G401 (cell line): Measurements from ENCODE around the gene SLC6A1. TPM values are rescaled to one million over a fixed set of nuclear protein-coding genes. Genes with fewer than 3 reads are reported as not detected.

ENCODE experiments used
- DNase-seq: peaks from one replicate; pipeline ENCODE4 v3.0.0-alpha.2; 2015; ENCODE audit warnings: low spot score
- in situ Hi-C: cut with HindIII; loops from 2 replicates; pipeline ENCODE4 v1.10.0; 2016; ENCODE audit warnings: low sequenced_read_pairs, mixed read lengths
- total RNA-seq: library from RNA; depleted of rRNA; stranded (reverse); fragments of >200 nt; shearing (Covaris generic); gene quantifications from 2 replicates; pipeline ENCODE4 v1.2.3, GENCODE V29; 2014; rRNA removed

Gene SLC6A1
- not detected in 2 replicates for total RNA-seq

DNA sequence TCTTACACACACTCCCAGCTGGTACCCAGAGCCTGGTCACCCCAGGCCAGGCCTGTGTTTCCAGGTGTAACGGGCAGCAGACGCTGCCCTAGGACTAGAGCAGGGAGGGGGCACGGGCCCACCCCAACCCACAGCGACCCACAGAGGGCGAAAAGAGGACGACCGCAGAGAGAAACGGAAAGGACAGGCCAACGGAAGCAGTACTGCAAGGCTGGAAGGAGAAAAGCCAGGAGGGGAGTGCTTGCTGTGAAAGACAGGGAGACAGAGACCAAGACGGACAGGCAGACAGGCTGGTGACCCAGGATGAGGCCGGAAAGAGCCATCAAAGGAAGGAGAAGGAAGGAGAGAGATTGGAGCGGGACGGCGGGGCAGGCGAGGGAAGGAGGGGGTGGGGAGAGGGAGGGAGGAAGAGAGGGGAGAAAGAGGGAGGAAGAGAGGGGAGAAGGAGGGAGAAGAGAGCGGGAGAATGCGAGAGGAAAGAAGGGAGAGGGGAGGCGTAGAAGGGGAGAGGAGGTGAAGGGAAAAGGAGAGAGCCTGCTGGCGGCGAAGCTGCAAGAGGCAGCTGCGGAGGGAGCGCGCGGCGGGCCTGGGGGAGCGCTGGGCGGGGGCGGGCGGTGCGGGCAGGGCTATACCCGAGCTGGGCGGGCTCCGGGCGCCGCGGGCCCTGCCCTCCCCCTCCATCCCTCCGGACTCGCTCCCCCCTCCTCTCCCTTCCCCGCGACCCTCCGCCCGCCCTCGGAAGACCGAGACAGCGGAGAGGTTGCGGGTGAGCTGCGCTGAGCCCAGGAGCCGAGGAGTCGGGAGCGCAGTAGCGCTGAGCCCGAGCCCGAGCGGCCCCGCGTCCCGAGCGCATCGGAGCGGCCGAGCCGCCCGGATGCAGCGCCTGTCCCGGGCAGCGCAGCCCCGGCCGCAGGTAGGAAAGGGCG is at the start of gene SLC6A1:
SLC6A1 (plus strand) TSS at position 732 of the 926 bp plus-strand sequence. CDS start 24,464 bp downstream, outside the sequence.
- in situ Hi-C loops, result no loop called here
- no peak for DNase-seq

DNA sequence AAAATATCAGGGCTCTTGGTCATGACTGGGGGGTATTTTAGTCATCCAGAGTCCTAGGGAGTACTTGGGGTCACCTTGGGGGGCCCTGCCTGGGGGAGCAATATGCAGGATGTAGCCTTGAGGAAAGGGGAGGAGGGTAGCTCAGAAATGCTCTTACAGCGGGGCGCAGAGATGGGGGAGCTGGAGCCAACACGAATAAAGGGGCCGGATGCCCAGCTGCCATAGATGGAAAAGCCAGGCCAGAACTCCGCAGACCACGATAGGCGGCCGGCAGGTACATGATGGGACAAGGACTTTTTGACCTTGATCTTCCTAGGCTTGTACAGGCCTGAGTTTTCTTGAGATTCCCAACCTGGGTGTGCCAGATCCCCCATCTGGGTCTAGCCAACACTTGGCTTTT is 47.7 kb upstream of the SLC6A1 start:
- in situ Hi-C loops, result no loop called here
- no peak for DNase-seq

DNA sequence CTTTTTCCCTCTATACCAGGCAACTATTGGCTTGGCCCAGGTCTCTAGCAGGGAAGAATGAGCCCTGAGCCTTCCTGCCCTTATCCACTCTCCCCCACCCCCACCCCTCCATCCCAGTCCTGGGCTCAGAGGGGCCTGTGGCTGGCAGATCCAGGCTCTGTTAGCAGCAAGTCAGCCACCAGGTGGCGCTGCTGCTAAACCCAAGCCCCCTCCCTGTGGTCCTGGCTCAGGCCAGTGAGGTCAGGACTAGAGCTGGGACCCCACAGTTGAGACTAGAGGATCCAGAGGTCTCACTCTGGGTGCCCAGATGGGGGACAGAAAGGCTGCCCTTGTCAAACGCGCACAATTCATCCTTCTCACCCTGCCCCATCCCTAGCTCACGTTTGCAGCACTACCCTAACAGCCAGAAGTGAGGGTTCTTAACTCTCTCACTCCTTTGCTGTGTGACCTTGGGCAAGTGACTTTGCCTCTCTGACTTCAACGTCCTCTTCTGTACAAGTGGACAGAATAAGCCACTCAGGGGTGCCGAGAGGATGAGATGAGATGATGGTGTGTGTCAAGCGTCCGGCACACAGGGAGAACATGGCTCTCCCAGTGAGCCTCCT is 46.8 kb upstream of the SLC6A1 start:
- peak; percentile 45 for DNase-seq
- in situ Hi-C loops, result no loop called here

DNA sequence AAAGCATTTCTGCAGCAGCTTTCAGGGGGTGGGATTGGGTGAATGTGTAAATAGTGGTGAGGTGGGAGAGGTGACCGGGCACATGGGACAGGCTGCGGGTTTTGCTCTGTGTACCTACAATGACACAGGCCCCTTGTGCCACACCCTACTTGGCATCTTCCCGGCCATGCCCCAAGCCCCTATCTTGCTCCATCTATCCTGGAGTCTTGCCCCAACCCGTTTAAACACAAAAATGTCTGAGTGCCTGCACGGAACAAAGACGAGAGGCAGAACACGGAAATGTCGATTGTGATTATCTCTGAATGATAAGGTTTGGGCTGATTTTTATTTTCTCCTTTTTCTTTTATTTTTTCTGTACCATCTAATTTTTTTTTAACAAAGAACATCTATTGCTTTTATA is 46.0 kb upstream of the SLC6A1 start:
- no peak for DNase-seq
- in situ Hi-C loops, result no loop called here

DNA sequence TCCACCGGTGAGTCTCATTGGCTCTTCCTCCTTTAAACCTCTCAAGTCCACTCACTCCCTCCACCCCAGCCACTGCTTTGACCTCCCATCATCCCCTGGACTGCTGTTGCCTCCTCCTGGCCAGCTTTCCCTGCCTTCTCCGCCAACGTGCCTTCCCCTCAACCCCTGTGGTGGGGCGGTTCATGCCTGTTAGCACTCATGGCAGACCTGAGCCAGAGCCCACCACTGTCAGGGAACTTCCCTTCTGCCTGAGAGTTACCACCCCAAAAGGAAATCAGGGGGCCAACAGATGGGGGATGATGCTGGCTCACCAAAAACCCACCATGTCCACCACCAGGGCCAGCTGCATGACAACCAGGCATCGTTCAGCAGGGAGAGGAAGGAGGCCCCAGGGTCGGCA is 44.2 kb upstream of the SLC6A1 start:
- no peak for DNase-seq
- in situ Hi-C loops, result no loop called here

DNA sequence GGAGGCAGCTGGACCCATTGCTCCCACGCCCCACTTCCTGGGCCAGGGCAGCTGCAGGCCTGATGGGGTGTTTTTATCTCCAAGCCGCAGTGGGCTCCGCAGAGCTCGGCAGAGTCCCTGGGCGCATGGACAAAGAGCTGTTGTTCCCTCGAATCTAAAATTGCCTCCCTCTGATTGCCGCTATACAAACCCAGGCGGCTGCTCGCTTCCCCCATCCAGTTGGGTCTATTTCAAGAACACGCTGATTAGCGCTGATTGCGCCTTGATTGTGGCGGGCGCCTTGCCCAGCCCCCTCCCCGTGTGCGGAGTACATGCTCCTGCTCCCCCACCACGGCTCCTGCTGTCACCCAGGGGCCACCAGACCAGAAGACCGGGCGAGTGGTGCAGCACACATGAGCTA is 43.4 kb upstream of the SLC6A1 start:
- in situ Hi-C loops, result no loop called here
- DNase-seq, result no peak

DNA sequence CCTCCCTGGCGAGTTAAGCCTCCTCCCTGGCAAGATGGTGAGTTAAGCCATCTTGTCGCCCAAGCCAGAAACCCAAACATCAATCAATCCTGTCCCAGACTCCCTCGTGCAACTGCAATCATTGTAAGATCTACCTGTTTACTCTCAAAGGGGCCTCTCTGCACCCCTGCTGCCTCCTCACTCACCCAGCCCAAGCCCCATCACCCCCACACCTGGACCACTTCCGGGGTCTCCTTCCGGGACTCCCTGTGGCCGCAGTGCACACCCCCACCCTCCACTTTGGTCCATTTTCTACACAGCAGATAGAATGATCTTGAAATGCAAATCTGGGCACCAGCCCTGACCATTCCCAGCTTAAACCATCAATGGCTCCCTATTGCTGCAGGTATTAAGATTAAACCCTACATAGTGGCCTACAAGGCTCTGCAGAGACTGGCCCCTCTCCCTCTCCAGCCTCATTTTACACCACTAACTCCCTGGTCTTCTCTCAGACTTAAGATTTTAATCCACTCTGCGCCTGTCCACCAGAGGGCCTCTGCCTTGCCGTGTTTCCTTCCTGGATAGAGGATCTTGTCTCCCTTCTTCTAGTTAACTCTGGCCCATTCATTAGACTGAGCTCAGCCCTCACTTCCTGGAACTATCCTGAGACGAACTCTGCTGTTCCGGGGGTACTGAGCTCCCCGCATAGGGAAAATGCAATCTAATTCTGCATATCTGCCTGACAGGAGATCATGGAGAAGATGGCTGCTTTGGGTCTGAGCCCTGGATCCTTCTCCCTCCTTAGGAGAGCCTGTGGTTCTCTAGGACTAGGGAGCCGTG is 41.9 kb upstream of the SLC6A1 start:
- in situ Hi-C loops, result no loop called here
- peak; percentile 32 for DNase-seq

DNA sequence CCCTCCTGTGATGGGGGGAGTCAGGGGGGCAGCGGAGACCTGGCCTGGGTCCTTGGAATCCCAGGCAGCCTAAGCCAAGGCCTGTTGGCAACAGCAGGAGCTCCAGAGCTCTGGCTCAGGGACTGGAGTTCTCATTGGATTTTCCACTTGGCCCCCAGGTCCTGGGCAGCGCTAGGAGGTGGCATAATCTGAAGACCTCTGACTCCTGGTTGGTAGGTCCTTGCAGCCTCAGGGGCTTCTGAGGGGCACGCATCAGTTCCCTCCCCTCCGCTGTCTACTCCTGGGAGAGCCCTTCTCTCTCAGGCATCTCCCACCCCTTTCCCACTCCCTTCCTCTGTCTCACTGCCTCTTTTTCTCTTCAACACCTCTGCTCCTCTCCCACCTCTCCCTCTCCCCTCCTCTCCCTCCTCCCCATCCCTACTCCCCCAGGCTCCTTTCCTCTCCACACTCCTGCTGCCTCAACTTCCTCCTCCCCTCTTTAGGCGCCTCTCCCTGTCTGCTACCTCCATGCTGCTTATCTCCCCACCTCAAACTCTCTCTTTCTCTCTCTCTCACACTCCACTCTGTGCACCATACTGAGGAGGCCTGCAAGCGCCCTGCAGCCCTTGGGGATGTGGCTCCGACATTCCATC is 41.1 kb upstream of the SLC6A1 start:
- DNase-seq, result no peak
- in situ Hi-C loops, result no loop called here

DNA sequence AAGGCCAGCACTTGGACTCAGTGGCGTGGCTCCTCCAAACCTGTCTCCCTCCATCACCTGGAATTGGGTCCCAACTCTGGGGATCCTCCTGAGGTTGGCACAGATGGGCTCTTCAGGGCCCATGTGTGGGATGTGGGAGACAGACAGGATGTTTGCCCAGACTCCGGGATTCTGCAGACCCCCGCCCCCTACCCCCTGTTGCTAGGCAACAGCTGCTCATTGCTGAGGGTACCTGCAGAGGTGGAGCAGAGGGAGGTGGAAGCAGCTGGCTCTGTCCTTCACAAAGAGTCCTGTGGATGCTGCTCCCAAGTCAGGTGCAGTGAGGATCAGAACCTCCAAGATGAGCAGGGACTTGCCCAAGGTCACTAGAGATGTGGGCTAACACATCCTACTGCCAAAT is 40.0 kb upstream of the SLC6A1 start:
- in situ Hi-C loops, result no loop called here
- no peak for DNase-seq

DNA sequence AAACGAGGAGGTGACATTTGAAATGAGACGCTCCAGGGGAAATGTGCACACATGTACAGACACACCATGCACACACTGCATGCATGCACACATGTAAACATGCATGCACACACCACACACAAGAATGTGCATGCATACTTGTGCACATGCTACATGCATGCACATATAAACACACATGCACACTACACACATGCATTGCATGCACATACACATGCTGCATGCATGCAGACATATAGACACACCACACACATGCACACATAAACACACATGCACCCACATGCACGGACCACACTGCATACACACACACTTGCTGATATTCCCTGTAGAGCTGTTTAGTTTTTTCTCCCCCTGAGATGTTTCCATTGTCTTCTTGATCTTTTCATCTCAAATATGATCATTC is 37.8 kb upstream of the SLC6A1 start:
- in situ Hi-C loops, result no loop called here
- no peak for DNase-seq

DNA sequence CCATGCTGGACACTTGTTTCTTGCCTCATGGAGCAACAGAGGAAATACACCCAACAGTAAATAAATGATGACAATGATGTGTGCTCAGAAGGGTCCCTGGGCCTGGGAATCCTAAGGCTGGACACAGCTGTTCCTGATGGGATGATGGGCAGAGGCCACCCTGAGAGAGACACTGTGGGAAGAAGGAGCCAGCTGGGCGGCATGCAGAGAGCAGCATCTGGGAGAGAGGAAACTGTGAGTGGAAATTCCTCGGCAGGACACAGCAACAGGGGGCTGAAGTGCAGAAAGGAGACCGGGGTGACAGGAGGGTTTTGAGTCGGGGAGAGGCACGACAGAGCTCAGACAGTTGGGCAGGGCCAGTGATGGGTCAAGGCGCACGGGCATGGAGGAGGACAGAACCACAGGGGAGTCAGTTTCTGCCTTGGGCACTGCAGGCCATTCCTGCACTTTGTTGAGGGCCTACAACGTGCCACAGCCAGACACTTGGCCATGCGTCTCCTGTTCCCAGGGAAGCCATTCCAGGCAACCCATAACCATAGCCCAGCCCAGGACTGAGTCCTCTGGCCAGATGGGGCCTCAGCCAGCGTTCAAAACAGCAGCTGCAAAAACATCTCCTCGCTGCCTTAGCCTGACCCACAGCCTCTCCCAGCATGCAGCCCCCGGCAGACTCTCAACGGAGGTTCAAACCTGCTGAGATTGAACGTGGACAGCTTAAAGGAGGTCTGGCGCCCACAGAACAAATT is 36.7 kb upstream of the SLC6A1 start:
- DNase-seq, result no peak
- in situ Hi-C loops, result no loop called here

DNA sequence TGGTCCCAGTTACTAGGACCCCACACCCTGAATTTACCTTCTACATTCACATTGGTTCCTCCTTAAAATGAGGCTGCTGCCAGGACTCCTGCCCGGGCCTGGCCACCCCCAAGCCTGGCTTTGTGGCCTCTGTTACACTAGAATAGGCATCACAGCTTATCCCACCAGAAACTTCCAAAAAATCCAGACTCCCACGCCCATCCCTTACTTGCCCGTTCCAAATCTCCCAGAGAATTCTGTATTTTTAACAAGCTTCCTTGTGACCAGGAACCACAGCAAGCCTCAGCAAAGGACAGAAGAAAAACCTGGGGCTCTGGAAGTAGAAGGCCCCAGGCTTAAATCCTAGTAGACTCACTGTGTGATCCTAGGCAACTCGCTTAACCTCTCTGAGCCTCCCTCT is 36.0 kb upstream of the SLC6A1 start:
- in situ Hi-C loops, result no loop called here

DNA sequence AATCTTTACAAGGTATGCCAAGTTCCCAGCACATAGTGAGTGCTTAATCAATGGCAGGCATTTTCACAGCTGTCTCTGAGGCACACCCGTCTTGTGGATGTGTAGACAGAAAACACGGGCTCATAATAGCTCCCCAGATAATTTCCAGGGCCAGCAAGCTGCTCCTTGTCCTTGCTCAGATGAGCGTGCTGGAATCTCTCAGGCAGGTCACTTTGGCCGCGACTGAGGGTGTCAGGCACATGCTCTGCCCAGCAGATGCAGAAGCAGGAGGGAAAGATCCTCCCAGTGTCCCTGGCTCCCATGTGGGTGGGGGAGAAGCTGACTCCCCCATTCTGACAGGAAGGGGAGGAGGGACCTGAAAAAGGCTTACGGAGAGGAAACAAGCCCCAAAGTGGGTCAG is 35.6 kb upstream of the SLC6A1 start:
- in situ Hi-C loops, result no loop called here

More for the DNA sequence above, 36.0 kb upstream of the SLC6A1 start:
- DNase-seq, result no peak

DNA sequence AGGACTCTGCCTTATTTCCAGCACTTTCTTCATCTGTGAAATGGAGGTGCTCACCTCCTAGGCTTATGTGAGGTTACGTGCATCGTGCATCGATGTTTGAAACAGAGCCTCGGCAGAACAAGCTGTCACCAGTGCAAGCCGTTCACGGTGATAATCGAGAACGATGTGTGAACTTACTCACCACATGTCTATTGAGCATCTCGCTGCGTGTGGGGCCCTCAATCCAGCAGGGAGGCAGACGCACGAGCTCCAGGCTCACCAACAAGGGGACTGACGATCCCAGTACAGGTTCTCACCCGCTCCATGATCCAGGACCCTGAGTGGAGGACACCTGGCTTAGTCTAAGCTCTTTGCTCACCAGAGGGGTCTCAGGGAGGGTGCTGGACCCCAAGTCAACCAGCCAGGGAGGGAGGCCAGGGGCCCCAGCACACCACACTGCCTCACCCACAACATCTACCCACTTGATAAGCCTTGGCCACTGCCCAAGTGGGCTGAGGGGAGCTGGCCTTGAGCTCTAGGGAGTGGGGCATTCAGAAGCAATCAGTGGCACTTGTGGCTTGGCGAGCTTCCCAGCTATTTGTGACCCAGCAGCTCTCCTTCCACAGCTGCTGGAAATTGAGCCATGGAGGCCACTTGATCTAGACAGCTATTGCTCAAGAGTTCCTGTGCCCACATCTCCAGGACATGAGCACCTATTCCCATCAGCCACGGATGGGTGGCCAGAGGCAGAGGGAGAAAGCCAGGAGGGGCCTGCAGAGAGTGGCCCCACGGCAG is 34.4 kb upstream of the SLC6A1 start:
- in situ Hi-C loops, result no loop called here

More for the DNA sequence above, 35.6 kb upstream of the SLC6A1 start:
- DNase-seq, result peak; percentile 76

DNA sequence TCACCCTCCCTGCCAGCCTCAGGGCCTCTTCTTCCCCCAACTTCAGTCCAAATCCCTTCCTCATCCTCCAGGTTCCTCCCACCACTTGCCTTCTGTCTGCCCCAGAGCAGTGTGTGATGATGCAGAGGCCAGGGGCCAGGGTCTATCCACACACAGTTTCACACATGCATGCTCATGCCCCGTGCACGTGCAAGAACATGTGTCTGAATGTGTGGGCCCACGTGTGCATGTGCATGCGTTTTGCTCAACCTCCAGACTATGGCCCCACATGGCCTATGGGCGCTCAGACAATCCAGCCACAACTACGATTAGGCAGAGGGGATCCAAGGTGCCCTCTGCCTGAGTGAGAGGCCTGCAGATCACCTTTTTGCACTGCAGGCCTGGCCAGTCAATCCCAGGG is 32.3 kb upstream of the SLC6A1 start:
- in situ Hi-C loops, result no loop called here
- no peak for DNase-seq

More for the DNA sequence above, 34.4 kb upstream of the SLC6A1 start:
- peak; percentile 8 for DNase-seq

DNA sequence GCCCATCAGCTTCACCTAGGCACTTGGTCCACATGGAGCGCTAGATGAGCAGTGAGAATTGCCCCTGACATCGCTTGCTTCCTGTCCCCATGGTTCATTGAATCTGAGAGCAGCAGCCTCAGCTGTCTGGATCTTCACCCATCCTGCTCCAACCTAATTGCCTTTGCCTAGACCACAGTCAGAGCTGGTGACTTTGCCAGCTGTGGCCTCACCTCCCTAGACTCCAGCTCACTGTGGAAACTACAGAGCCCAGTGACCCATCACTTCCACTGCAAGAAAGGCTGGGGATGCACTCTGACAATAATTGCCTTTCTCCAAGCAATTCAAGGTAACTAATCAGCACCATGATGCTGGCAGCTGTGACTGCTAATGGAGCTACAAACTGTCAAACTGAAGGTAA is 30.6 kb upstream of the SLC6A1 start:
- in situ Hi-C loops, result no loop called here
- DNase-seq, result no peak

DNA sequence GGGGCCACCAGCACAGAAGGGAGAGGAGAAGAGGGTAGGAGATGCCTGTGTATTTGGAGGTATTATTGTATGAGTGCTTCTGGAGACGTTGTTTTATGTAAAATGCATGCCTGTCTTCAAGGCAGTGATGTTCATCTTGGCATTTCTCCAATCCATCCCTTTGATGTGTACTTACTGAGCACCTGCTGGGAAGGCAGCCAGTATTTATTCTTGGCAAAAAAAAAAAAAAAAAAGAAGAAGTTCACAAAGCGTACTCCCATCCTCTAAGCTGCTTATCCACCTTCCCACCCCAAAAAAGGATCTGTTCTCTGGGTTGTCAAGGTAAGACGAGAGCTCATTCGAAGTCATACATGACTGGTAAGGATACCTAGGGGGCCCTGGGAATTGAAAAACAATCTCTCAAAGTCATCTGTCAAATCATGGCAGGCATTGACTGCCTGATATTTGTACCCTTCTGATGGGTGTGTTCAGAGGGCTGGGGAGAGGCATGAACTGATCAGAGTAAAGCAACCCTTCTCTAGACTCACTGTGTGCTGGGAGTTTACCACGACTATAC is 30.0 kb upstream of the SLC6A1 start:
- no peak for DNase-seq
- in situ Hi-C loops, result no loop called here
